Measurements from ENCODE around the gene LYSMD2. TPM values are rescaled to one million over a fixed set of nuclear protein-coding genes. Genes with fewer than 3 reads are reported as not detected.

Gene LYSMD2
- total RNA-seq, 1 donor from 2014 or later: 4.7 TPM

- no peak for DNase-seq
Observed at GRCh38 chr15:51720201-51720995, 17.1 kb downstream of the LYSMD2 start.

- DNase-seq: no peak
Observed at GRCh38 chr15:51718746-51719145, 18.7 kb downstream of the LYSMD2 start.

- no peak for DNase-seq
Observed at GRCh38 chr15:51718219-51718618, 19.2 kb downstream of the LYSMD2 start.

GRCh38 chr15:51714911-51715310 is 22.5 kb downstream of the LYSMD2 start:
- no peak for DNase-seq

- DNase-seq: no peak
Observed at GRCh38 chr15:51714162-51714561, 23.3 kb downstream of the LYSMD2 start.

- DNase-seq: no peak
Observed at GRCh38 chr15:51709031-51709430, 28.4 kb downstream of the LYSMD2 start.

- DNase-seq: peak; percentile 84
Observed at GRCh38 chr15:51708013-51708412, 29.4 kb downstream of the LYSMD2 start.

- no peak for DNase-seq
Observed at GRCh38 chr15:51706926-51707608, 30.4 kb downstream of the LYSMD2 start.

- DNase-seq: peak; percentile 77
Observed at GRCh38 chr15:51706291-51706690, 31.2 kb downstream of the LYSMD2 start.

- no peak for DNase-seq
Observed at GRCh38 chr15:51702710-51703109, 34.7 kb downstream of the LYSMD2 start.

- DNase-seq: no peak
Observed at GRCh38 chr15:51699373-51699772, 38.1 kb downstream of the LYSMD2 start.

GRCh38 chr15:51697163-51697562 is 40.3 kb downstream of the LYSMD2 start:
- DNase-seq: no peak

GRCh38 chr15:51696566-51696965 is 40.9 kb downstream of the LYSMD2 start:
- DNase-seq: no peak

- DNase-seq: no peak
Observed at GRCh38 chr15:51692154-51692553, 45.3 kb downstream of the LYSMD2 start.

GRCh38 chr15:51688863-51689262 is 48.6 kb downstream of the LYSMD2 start:
- DNase-seq: no peak

- no peak for DNase-seq
Observed at GRCh38 chr15:51687565-51687964, 49.9 kb downstream of the LYSMD2 start.

GRCh38 chr15:51681303-51681963 is 56.0 kb downstream of the LYSMD2 start, which contains the start of gene SCG3:
SCG3 (plus strand) TSS chr15:51681503; CDS start chr15:51681756, 253 bp downstream.
- peak; percentile 88 for DNase-seq

GRCh38 chr15:51680321-51680720 is 57.1 kb downstream of the LYSMD2 start:
- no peak for DNase-seq

- DNase-seq: no peak
Observed at GRCh38 chr15:51678096-51678495, 59.4 kb downstream of the LYSMD2 start.

GRCh38 chr15:51677452-51677851 is 60.0 kb downstream of the LYSMD2 start:
- DNase-seq: no peak

GRCh38 chr15:51677021-51677420 is 60.4 kb downstream of the LYSMD2 start:
- no peak for DNase-seq

- DNase-seq: no peak
Observed at GRCh38 chr15:51675234-51675633, 62.2 kb downstream of the LYSMD2 start.
